ENCODE results near the gene ALK.

DNA sequence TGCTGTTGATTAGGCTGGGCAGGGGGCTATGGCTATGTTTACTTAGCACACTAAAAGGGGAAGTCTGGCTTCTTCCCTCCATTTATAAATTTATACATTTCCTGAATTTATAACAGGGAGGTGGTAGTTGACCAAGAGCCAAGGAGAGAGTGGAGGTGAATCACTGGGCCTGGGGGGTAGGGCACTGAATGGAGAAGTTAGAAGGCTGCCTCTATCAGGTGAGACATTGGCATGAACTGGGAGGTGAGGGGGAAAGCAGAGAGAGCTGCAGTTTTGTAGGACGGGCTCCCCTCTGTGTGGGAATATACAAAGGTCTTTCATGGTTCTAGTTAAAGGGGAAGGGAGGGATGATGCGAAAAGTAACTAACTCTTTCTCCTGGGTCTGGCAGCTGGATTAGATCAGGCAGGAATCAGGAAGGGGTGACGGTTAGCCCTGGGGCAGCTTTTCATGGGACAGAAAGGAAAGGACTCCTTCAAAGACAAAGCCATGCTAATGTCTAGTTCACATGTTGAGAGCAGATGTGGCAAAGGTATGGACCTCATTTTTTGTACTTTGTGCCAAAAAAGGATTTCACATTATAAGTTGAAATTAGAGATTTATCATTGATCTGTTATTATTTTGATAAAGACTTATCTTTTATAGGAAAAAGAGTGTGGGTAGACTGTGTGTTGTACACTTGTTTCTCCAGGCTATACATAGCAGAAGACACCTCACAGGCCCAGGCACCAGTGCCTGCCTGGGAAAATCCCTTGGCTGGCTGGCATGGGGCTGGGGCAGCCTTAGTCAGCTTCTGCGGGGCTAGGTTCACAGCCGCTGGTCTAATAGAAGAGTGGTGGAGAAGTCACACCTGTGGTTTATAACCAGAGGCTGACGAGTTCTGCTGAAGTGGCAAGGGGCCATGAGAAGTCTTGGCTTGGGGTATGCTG lies 647.4 kb downstream of the ALK start:
- TF ChIP-seq, protein P1, sequence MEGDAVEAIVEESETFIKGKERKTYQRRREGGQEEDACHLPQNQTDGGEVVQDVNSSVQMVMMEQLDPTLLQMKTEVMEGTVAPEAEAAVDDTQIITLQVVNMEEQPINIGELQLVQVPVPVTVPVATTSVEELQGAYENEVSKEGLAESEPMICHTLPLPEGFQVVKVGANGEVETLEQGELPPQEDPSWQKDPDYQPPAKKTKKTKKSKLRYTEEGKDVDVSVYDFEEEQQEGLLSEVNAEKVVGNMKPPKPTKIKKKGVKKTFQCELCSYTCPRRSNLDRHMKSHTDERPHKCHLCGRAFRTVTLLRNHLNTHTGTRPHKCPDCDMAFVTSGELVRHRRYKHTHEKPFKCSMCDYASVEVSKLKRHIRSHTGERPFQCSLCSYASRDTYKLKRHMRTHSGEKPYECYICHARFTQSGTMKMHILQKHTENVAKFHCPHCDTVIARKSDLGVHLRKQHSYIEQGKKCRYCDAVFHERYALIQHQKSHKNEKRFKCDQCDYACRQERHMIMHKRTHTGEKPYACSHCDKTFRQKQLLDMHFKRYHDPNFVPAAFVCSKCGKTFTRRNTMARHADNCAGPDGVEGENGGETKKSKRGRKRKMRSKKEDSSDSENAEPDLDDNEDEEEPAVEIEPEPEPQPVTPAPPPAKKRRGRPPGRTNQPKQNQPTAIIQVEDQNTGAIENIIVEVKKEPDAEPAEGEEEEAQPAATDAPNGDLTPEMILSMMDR (conservative IDR thresholded peaks at IDR 0.05): no peak
- no peak for TF ChIP-seq ZFX (IDR thresholded peaks at IDR 0.05)
